Loucy (cell line): ENCODE measurements around the gene SH3GL1.

ENCODE experiments used
- CTCF ChIP-seq: fragments of 200-600 bp; sonication (generic); conservative IDR thresholded peaks from 2 replicates; pipeline ENCODE4 v1.5.1; 2014; ENCODE audit warnings: mild to moderate bottlenecking, antibody characterized with exemption, low read length
- EZH2phosphoT487 ChIP-seq: fragments of 200-600 bp; IDR thresholded peaks from 2 replicates; pipeline ENCODE4 v1.6.1; 2018; ENCODE audit warnings: antibody characterized with exemption, mild to moderate bottlenecking, moderate library complexity, borderline replicate concordance

- TF ChIP-seq EZH2phosphoT487: no peak
- no peak; the same call in 1 of the 2 replicates for TF ChIP-seq CTCF
Observed at GRCh38 chr19:4375164-4376027, 25.0 kb downstream of the SH3GL1 start.
